CD14-positive monocyte (primary cell): Measurements from ENCODE around the gene BATF3. TPM values are rescaled to one million over a fixed set of nuclear protein-coding genes. Genes with fewer than 3 reads are reported as not detected.

Experiments
- DNase-seq, 3 donors: peaks; one replicate each; pipeline ENCODE4 v3.0.0-alpha.2; 2011 to 2022
- H2AFZ ChIP-seq: 2 replicates; pipeline ENCODE4 v1.6.0; 2012; ENCODE audit warnings: mild to moderate bottlenecking, low read depth, low read length, inconsistent platforms; ENCODE audit not compliant: insufficient read depth, poor library complexity, severe bottlenecking
- H3K27ac ChIP-seq, 2 donors: 1 replicate in 1 of 2; 2 replicates in 1 of 2; pipeline ENCODE4 v1.5.1; 2012 to 2013; ENCODE audit warnings: low read length in 2 of 2, control low read depth in 1 of 2, inconsistent platforms in 1 of 2, low read depth in 1 of 2, mild to moderate bottlenecking in 1 of 2
- H3K27me3 ChIP-seq, 2 donors: one replicate each; pipeline versions ENCODE4 v1.6.0 to v1.6.1; 2011 to 2013; ENCODE audit warnings: low read length in 2 of 2; ENCODE audit not compliant: control insufficient read depth in 2 of 2, insufficient read depth in 2 of 2
- H3K36me3 ChIP-seq, 2 donors: replicated peaks in 1 of 2; 1 replicate in 1 of 2; 2 replicates in 1 of 2; pipeline versions ENCODE4 v1.5.1 to v1.6.1; 2012 to 2013; ENCODE audit warnings: low read length in 2 of 2, control low read depth in 1 of 2, inconsistent platforms in 1 of 2, mild to moderate bottlenecking in 1 of 2; ENCODE audit not compliant: insufficient read depth in 2 of 2, control insufficient read depth in 1 of 2
- H3K4me1 ChIP-seq, 2 donors: 1 replicate in 1 of 2; 2 replicates in 1 of 2; pipeline versions ENCODE4 v1.5.1 to v1.6.1; 2012 to 2013; ENCODE audit warnings: low read length in 2 of 2, control low read depth in 1 of 2, inconsistent platforms in 1 of 2, mild to moderate bottlenecking in 1 of 2, moderate library complexity in 1 of 2; ENCODE audit not compliant: insufficient read depth in 2 of 2, control insufficient read depth in 1 of 2
- H3K4me2 ChIP-seq: replicated peaks from 2 replicates; pipeline ENCODE3; 2012; ENCODE audit warnings: low read length, moderate library complexity, mild to moderate bottlenecking; ENCODE audit not compliant: poor library complexity, severe bottlenecking; ENCODE audit errors: extremely low read depth
- H3K4me3 ChIP-seq, 3 experiments: fragments of 200-600 bp in 1 of 3; sonication (generic) in 1 of 3; replicated peaks in 1 of 3; 1 replicate in 2 of 3; 2 replicates in 1 of 3; pipeline ENCODE4 v1.5.1; 2011 to 2013; ENCODE audit warnings: low read length in 3 of 3, mild to moderate bottlenecking in 3 of 3, control low read depth in 2 of 3, low read depth in 2 of 3, inconsistent platforms in 1 of 3, moderate library complexity in 1 of 3
- H3K79me2 ChIP-seq: 2 replicates; pipeline ENCODE4 v1.6.0; 2012; ENCODE audit warnings: mild to moderate bottlenecking, control low read depth, inconsistent platforms, low read length, moderate library complexity; ENCODE audit not compliant: insufficient read depth
- H3K9ac ChIP-seq: 2 replicates; pipeline ENCODE4 v1.6.0; 2017; ENCODE audit warnings: low read length, mild to moderate bottlenecking; ENCODE audit not compliant: insufficient read depth, poor library complexity, severe bottlenecking
- H3K9me3 ChIP-seq, 2 donors: replicated peaks in 1 of 2; 1 replicate in 1 of 2; 2 replicates in 1 of 2; pipeline versions ENCODE4 v1.5.1 to v1.6.1; 2012 to 2013; ENCODE audit warnings: low read length in 2 of 2, control low read depth in 1 of 2; ENCODE audit not compliant: control insufficient read depth in 1 of 2, insufficient read depth in 1 of 2
- H4K20me1 ChIP-seq: 2 replicates; pipeline ENCODE4 v1.6.0; 2012; ENCODE audit warnings: mild to moderate bottlenecking, low read length, control low read depth, moderate library complexity; ENCODE audit not compliant: insufficient read depth
- H3K27ac Mint-ChIP-seq, 7 donors: one replicate each; pipeline ENCODE4 v1.8.0; 2020; ENCODE audit warnings: mild to moderate bottlenecking in 7 of 7, mixed read lengths in 7 of 7, moderate library complexity in 6 of 7, inconsistent platforms in 2 of 7
- H3K27me3 Mint-ChIP-seq, 3 donors: one replicate each; pipeline ENCODE4 v1.8.0; 2021 to 2022; ENCODE audit warnings: low read depth in 3 of 3, mild to moderate bottlenecking in 3 of 3, mixed read lengths in 3 of 3, moderate library complexity in 3 of 3, inconsistent platforms in 1 of 3
- H3K36me3 Mint-ChIP-seq, 2 donors: one replicate each; pipeline ENCODE4 v1.8.0; 2020; ENCODE audit warnings: mixed read lengths in 2 of 2, inconsistent platforms in 1 of 2, mild to moderate bottlenecking in 1 of 2
- H3K4me1 Mint-ChIP-seq: one replicate; pipeline ENCODE4 v1.8.0; 2020; ENCODE audit warnings: mild to moderate bottlenecking, mixed read lengths
- H3K4me3 Mint-ChIP-seq, 2 donors: one replicate each; pipeline ENCODE4 v1.8.0; 2020; ENCODE audit warnings: mild to moderate bottlenecking in 2 of 2, mixed read lengths in 2 of 2, moderate library complexity in 1 of 2
- H3K9me3 Mint-ChIP-seq, 7 donors: one replicate each; pipeline ENCODE4 v1.8.0; 2020 to 2022; ENCODE audit warnings: mixed read lengths in 7 of 7, mild to moderate bottlenecking in 6 of 7, moderate library complexity in 6 of 7, inconsistent platforms in 2 of 7
- WGBS: methylation state at CpG from one replicate; pipeline ENCODE4 v1.1.5; 2013; ENCODE audit warnings: missing lambda C conversion rate; ENCODE audit not compliant: insufficient coverage; 5-methylcytosine and 5-hydroxymethylcytosine counted together
- intact Hi-C, 2 donors: fragments of 100-400 bp; cut with micrococcal nuclease; formaldehyde crosslinking; loops; one replicate each; pipeline versions ENCODE4 v1.15.0 to v1.15.1; 2023
- polyA plus RNA-seq, 3 donors: library from polyadenylated mRNA; depleted of rRNA in 1 of 3; unstranded in 2 of 3; stranded (reverse) in 1 of 3; fragments of 300-500 nt in 2 of 3; fragments of >200 nt in 1 of 3; fragmentation: Illumina TruSeq in 2 of 3; gene quantifications; 1 replicate in 2 of 3; 2 replicates in 1 of 3; pipeline ENCODE4 v1.2.3, GENCODE V29; 2012 to 2021
- TF ChIP-seq, protein P1 (sequence below): fragments of 200-600 bp; IDR thresholded peaks from one replicate; pipeline ENCODE4 v1.8.0; 2022; ENCODE audit warnings: antibody characterized with exemption, mild to moderate bottlenecking

Gene BATF3
- polyA plus RNA-seq, 3 donors = 9.3 to 34.7 (median 15.1) TPM

DNA sequence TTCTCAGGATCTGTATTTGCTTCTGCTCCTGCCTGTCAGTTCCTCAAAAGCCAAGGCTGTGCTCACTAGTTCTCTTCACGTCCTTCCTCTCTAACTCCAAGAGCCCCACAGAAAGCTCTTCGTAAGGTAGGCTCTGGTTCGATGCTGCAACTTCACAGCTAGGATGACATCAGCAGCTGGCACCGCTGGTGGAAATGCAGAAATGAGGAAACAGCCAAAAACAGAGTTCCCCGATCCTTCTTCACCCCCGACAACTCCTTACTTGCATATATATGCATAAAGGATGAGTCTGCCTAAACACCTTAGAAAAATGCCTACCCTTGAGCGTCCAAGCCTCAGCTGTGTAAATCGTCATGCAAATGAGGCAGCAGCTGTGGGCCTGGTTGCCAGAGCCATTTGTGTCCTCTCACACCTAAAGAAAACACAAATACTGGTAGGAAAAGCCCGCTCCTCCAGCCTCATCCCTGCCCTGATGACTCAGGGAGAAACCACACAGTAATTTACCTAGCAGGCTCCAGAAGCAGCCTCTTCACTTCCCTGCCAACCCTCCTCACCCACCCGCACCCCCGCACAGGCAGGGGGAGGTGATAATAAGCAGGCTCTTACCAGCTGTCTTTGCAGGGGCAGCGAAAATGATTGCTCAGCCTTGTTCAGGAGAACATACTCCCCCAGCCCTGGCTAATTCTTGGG is 28.2 kb downstream of the BATF3 start:
- peak overlapping the region; percentile 47 for H3K4me2 ChIP-seq
- peak overlapping the region in 1 of 3 experiments; percentile 36 for H3K4me3 ChIP-seq
- Mint-ChIP-seq H3K4me3 (peak overlapping the region; percentile 37 to 77), H3K36me3 (no peaks in the 10 kb centered on the region), H3K27me3 (peaks cover 0 to 4% (median 2%) of the 10 kb centered on the region in 3 donors), H3K27ac (peak overlapping the region; percentile 87 to 97 (median 94)), H3K4me1 (peaks cover 61% of the 10 kb centered on the region), H3K9me3 (peaks cover 0 to 2% (median 0%) of the 10 kb centered on the region in 7 donors)
- H3K27ac ChIP-seq = peak overlapping the region; percentile 61 to 70
- intact Hi-C loops = loop anchor here in 1 of 2 donors (5.0 kb wide), 1 partner anchor 81 kb away; no protein-coding TSS in a partner anchor
- no peaks in the 10 kb centered on the region for H3K9me3 ChIP-seq
- TF ChIP-seq, protein P1, sequence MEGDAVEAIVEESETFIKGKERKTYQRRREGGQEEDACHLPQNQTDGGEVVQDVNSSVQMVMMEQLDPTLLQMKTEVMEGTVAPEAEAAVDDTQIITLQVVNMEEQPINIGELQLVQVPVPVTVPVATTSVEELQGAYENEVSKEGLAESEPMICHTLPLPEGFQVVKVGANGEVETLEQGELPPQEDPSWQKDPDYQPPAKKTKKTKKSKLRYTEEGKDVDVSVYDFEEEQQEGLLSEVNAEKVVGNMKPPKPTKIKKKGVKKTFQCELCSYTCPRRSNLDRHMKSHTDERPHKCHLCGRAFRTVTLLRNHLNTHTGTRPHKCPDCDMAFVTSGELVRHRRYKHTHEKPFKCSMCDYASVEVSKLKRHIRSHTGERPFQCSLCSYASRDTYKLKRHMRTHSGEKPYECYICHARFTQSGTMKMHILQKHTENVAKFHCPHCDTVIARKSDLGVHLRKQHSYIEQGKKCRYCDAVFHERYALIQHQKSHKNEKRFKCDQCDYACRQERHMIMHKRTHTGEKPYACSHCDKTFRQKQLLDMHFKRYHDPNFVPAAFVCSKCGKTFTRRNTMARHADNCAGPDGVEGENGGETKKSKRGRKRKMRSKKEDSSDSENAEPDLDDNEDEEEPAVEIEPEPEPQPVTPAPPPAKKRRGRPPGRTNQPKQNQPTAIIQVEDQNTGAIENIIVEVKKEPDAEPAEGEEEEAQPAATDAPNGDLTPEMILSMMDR = no peak
- no peaks in the 10 kb centered on the region for H3K27me3 ChIP-seq
- peak overlapping the region; percentile 7 for H2AFZ ChIP-seq
- DNase-seq = peak; percentile 93 to 99 (median 94)
- H3K36me3 ChIP-seq = no peaks in the 10 kb centered on the region
- H3K4me1 ChIP-seq = peaks cover 55 to 70% of the 10 kb centered on the region in 2 donors
- no peaks in the 10 kb centered on the region for H4K20me1 ChIP-seq
- 3% methylated on average over 5 of the region's 12 CpGs for WGBS
- H3K9ac ChIP-seq = no peak overlapping the region
- no peaks in the 10 kb centered on the region for H3K79me2 ChIP-seq

GRCh38 chr1:212670882-212671281 is 28.8 kb downstream of the BATF3 start:
- peak overlapping the region; percentile 87 to 97 (median 94) for H3K27ac Mint-ChIP-seq
- H3K9me3 Mint-ChIP-seq = peaks cover 0 to 2% (median 0%) of the 10 kb centered on the region in 7 donors
- H3K27me3 Mint-ChIP-seq = peaks cover 0 to 5% (median 4%) of the 10 kb centered on the region in 3 donors
- Histone ChIP-seq H3K79me2 (no peaks in the 10 kb centered on the region), H3K27ac (peak overlapping the region; percentile 45 to 70), H3K9ac (no peak overlapping the region), H3K4me3 (peak overlapping the region in 1 of 3 experiments; percentile 26), H3K4me2 (peak overlapping the region; percentile 47), H4K20me1 (no peaks in the 10 kb centered on the region), H3K4me1 (peaks cover 55 to 74% of the 10 kb centered on the region in 2 donors), H3K36me3 (no peaks in the 10 kb centered on the region), H3K27me3 (no peaks in the 10 kb centered on the region), H3K9me3 (no peaks in the 10 kb centered on the region), H2AFZ (no peak overlapping the region)
- H3K36me3 Mint-ChIP-seq = no peaks in the 10 kb centered on the region
- no peak for DNase-seq
- peaks cover 56% of the 10 kb centered on the region for H3K4me1 Mint-ChIP-seq
- intact Hi-C loops = loop anchor here in 1 of 2 donors (5.0 kb wide), 1 partner anchor 81 kb away; no protein-coding TSS in a partner anchor
- H3K4me3 Mint-ChIP-seq = peak overlapping the region in 1 of 2 donors; percentile 77
- TF ChIP-seq, protein P1 = no peak
